ENCODE measurements around the gene IL13RA1. TPM values are rescaled to one million over a fixed set of nuclear protein-coding genes. Genes with fewer than 3 reads are reported as not detected.
"Not testable (repeated sequence)": the region's sequence is repeated elsewhere in the genome, so short reads cannot be mapped to it uniquely, and the experiment has no call there.

Gene IL13RA1
- total RNA-seq, 1 donor from 2014 or later: 74.2 TPM

DNA sequence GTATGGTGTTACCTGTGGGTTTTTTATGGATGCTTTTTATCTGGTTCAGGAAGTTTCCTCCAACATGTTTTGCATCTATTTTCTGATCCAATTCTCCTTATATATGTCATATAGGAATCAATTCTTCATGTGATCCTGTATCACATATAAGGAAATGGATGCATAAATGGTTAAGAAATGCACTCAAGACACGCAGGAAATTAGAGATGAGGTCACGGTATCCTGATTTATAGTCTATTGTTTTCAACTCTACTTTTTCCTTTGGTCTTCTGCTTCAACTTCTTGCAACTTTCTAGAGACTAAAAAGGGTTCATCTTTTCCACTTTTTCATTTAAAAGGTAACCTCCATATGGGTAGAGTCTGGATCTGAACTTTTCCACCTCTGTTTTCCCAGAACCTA lies 33.6 kb upstream of the IL13RA1 start:
- Histone ChIP-seq H3K9me3 (no peaks in the 10 kb centered on the region), H3K4me3 (no peak overlapping the region), H3K4me1 (no peaks in the 10 kb centered on the region), H3K36me3 (no peaks in the 10 kb centered on the region), H3K27ac (no peak overlapping the region), H3K27me3 (no peaks in the 10 kb centered on the region)
- ATAC-seq (no peak), DNase-seq (no peak)
- intact Hi-C loops (cut with DNase I): no loop called here
- TF ChIP-seq, protein P1, sequence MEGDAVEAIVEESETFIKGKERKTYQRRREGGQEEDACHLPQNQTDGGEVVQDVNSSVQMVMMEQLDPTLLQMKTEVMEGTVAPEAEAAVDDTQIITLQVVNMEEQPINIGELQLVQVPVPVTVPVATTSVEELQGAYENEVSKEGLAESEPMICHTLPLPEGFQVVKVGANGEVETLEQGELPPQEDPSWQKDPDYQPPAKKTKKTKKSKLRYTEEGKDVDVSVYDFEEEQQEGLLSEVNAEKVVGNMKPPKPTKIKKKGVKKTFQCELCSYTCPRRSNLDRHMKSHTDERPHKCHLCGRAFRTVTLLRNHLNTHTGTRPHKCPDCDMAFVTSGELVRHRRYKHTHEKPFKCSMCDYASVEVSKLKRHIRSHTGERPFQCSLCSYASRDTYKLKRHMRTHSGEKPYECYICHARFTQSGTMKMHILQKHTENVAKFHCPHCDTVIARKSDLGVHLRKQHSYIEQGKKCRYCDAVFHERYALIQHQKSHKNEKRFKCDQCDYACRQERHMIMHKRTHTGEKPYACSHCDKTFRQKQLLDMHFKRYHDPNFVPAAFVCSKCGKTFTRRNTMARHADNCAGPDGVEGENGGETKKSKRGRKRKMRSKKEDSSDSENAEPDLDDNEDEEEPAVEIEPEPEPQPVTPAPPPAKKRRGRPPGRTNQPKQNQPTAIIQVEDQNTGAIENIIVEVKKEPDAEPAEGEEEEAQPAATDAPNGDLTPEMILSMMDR (IDR thresholded peaks at IDR 0.05): no peak

DNA sequence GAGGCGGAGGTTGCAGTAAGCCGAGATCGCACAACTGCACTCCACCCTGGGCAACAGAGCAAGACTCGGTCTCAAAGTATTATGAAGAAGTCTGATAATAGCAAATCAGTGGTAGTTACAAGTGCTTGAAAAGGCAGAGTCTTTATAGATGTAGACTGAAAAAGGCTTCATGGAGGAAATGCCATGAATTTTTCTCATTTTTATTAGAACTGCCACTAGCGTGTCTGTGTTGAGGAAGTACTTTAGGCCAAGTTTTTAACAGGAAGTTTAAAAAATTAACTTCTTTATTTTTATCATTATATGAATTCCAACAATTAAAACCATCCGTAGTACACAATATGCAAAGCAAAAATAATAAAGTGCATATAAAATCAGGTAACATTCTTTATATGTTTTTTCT lies 32.8 kb upstream of the IL13RA1 start:
- ATAC-seq (no peak), DNase-seq (no peak)
- H3K36me3 ChIP-seq: no peaks in the 10 kb centered on the region
- no peaks in the 10 kb centered on the region for H3K4me1 ChIP-seq
- H3K27ac ChIP-seq: no peak overlapping the region
- H3K4me3 ChIP-seq: no peak overlapping the region
- H3K27me3 ChIP-seq: no peaks in the 10 kb centered on the region
- TF ChIP-seq, protein P1 (IDR thresholded peaks at IDR 0.05): no peak
- H3K9me3 ChIP-seq: no peaks in the 10 kb centered on the region
- intact Hi-C loops (cut with DNase I): no loop called here

DNA sequence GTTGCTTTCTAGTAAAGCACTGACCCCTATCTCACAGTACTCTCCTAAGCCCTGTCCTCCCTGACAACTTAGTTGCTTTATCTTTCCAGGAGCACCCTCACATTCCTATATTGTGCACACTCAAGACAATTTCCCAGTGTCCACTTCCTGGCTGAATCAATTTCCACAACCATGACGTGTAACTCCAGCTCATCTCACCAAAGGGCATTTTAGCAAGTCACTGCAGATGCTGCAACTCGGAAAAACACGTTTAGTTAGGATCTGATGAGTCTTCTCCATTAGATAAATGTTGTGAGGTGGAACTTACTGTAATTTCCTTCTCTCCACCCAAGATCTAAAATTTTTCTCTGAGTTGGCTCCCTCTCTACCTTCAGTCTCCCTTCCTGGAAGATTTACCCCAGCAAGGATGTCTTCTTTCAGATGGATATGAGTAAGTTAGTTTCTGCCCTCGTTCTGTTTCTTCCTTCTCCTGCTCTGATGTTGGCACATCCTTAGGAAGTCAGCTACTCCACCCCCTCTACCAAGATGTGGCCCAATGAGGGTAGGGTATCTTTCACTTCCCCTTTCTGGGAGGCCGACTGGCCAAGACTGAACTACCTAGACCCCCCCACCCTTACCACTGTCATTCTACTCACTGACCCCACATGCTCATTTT lies 28.8 kb upstream of the IL13RA1 start:
- Histone ChIP-seq H3K27ac (no peak overlapping the region), H3K4me3 (no peak overlapping the region), H3K36me3 (no peaks in the 10 kb centered on the region), H3K4me1 (no peaks in the 10 kb centered on the region), H3K27me3 (no peaks in the 10 kb centered on the region), H3K9me3 (no peaks in the 10 kb centered on the region)
- DNase-seq (no peak), ATAC-seq (peak; percentile 83)
- TF ChIP-seq, protein P1 (IDR thresholded peaks at IDR 0.05): no peak
- intact Hi-C loops (cut with DNase I): no loop called here

DNA sequence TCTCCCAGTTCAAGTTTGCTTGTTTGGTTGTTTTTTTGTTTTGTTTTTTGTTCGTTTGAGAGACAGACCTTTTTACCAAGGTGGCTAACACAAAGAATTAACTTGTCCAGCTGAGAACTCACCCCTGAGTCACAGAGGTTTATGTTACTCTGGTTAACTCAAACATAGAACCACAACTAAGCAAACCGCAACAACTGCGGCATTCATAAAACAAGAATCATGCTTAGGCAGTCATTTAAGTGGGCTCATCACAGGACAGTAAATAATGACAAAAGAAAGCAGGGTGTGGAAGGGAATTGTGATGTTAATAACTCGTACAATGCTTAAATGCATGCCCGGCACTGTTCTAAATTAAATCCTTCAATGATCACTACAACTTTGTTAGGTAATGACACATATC lies 24.7 kb upstream of the IL13RA1 start:
- ATAC-seq (no peak), DNase-seq (no peak)
- H3K4me1 ChIP-seq: no peaks in the 10 kb centered on the region
- no peaks in the 10 kb centered on the region for H3K36me3 ChIP-seq
- H3K27ac ChIP-seq: no peak overlapping the region
- no peaks in the 10 kb centered on the region for H3K9me3 ChIP-seq
- intact Hi-C loops (cut with DNase I): no loop called here
- TF ChIP-seq, protein P1 (IDR thresholded peaks at IDR 0.05): no peak
- no peaks in the 10 kb centered on the region for H3K27me3 ChIP-seq
- no peak overlapping the region for H3K4me3 ChIP-seq

DNA sequence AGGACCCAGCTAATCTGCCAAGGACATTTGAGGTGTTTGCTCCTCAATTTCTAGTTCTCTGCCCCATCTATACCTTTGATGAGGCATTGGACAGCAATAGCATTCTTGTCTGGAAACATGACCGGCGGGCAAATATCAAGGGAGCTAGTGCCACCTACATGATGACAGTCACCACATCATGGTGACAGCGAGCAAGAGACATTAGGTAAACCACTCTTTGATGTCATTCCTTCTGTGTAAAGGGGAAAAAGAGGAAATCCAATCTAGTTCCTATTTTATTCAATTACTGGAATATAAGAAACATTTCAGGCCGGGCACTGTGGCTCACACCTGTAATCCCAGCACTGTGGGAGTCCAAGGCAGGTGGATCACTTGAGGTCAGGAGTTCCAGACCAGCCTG lies 20.7 kb upstream of the IL13RA1 start:
- no peak for ATAC-seq
- Histone ChIP-seq H3K4me1 (no peaks in the 10 kb centered on the region), H3K27ac (no peak overlapping the region), H3K27me3 (no peaks in the 10 kb centered on the region), H3K4me3 (no peak overlapping the region), H3K36me3 (no peaks in the 10 kb centered on the region), H3K9me3 (no peaks in the 10 kb centered on the region)
- DNase-seq: no peak
- TF ChIP-seq, protein P1 (IDR thresholded peaks at IDR 0.05): no peak
- intact Hi-C loops (cut with DNase I): no loop called here

DNA sequence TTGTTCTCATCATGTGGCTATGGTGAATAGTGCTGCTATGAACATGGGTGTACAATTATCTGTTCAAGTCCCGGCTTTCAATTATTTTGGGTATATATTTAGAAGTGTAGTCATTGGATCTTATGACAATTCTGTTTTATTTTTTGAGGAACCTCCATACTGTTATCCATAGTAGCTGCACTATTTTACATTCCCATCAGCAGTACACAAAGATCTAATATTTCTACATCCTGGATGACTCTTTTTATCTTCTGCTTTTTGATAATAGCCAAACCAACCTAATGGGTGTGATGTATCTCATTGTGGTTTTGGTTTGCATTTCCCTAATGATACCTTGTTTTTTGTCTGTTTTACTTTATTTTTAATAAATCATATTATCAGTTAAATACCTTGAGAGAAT lies 12.9 kb upstream of the IL13RA1 start:
- Histone ChIP-seq H3K27me3 (no peaks in the 10 kb centered on the region), H3K36me3 (no peaks in the 10 kb centered on the region), H3K27ac (no peak overlapping the region), H3K9me3 (no peaks in the 10 kb centered on the region), H3K4me3 (no peak overlapping the region), H3K4me1 (no peaks in the 10 kb centered on the region)
- intact Hi-C loops (cut with DNase I): no loop called here
- TF ChIP-seq, protein P1 (IDR thresholded peaks at IDR 0.05): no peak
- no peak for ATAC-seq
- DNase-seq: no peak

DNA sequence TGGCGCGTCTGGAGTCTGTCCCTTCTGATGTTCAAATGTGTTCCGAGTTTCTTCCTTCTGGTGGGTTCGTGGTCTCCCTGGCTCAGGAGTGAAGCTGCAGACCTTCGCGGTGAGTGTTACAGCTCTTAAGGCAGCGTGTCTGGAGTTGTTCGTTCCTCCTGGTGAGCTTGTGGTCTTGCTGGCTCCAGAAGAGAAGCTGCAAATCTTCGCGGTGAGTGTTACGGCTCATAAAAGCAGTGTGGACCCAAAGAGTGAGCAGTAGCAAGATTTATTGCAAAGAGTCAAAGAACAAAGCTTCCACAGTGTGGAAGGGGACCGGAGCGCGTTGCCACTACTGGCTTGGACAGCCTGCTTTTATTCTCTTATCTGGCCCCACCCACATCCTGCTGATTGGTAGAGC lies 11.5 kb upstream of the IL13RA1 start:
- H3K27me3 ChIP-seq; H3K4me1 ChIP-seq; H3K36me3 ChIP-seq; H3K27ac ChIP-seq; intact Hi-C loops (cut with DNase I); DNase-seq; ATAC-seq; H3K4me3 ChIP-seq; H3K9me3 ChIP-seq: not testable (repeated sequence)

DNA sequence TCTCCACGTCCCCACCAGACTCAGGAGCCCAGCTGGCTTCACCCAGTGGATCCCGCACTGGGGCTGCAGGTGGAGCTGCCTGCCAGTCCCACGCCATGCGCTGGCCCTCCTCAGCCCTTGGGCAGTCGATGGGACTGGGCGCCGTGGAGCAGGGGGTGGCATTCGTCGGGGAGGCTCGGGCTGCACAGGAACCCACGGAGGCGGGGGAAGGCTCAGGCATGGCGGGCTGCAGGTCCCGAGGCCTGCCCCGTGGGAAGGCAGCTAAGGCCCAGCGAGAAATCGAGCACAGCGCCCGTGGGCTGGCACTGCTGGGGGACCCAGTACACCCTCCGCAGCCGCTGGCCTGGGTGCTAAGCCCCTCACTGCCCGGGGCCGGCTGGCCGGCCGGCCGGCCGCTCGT lies 10.6 kb upstream of the IL13RA1 start:
- intact Hi-C loops (cut with DNase I); DNase-seq; H3K9me3 ChIP-seq; H3K4me3 ChIP-seq; H3K27ac ChIP-seq; H3K36me3 ChIP-seq; H3K27me3 ChIP-seq; H3K4me1 ChIP-seq; ATAC-seq: not testable (repeated sequence)
